B cell (primary cell): ENCODE data around the gene CNNM4. TPM values are rescaled to one million over a fixed set of nuclear protein-coding genes. Genes with fewer than 3 reads are reported as not detected.

Source experiments
- ATAC-seq: fragments of 200-7000 bp; cut with Tn5 transposase; one replicate; pipeline ENCODE4 v1.10.0; 2021; ENCODE audit warnings: low read depth, mild to moderate bottlenecking, moderate number of reproducible peaks, moderate library complexity
- CTCF ChIA-PET: fragments of 350-600 bp; sonication (Branson Sonifier 250); formaldehyde crosslinking; loops from one replicate; lab custom pipeline; 2021; ENCODE audit warnings: antibody characterized with exemption, inconsistent platforms; lab: Charles Lee
- POLR2A ChIA-PET: fragments of 350-600 bp; sonication (Branson Sonifier 250); formaldehyde crosslinking; loops from one replicate; lab custom pipeline; 2021; ENCODE audit warnings: antibody characterized with exemption; lab: Charles Lee
- DNase-seq: peaks from one replicate; pipeline ENCODE4 v3.0.0; 2013
- H2AFZ ChIP-seq: 2 replicates; pipeline ENCODE4 v1.6.1; 2012; ENCODE audit warnings: mild to moderate bottlenecking, low read depth, low read length; ENCODE audit not compliant: insufficient read depth, poor library complexity, severe bottlenecking
- H3K27ac ChIP-seq, 2 donors: 1 replicate in 1 of 2; 2 replicates in 1 of 2; pipeline ENCODE4 v1.5.1; 2012 to 2013; ENCODE audit warnings: low read length in 2 of 2, mild to moderate bottlenecking in 2 of 2, moderate library complexity in 1 of 2
- H3K27me3 ChIP-seq, 4 experiments: fragments of 200-600 bp in 1 of 4; sonication (generic) in 1 of 4; replicated peaks in 1 of 4; 1 replicate in 2 of 4; 2 replicates in 2 of 4; pipeline versions ENCODE4 v1.6.1 to v1.7.0; 2013 to 2016; ENCODE audit warnings: low read length in 3 of 4, mild to moderate bottlenecking in 2 of 4, mixed read lengths in 1 of 4, moderate library complexity in 1 of 4; ENCODE audit not compliant: insufficient read depth in 4 of 4, control insufficient read depth in 3 of 4; ENCODE audit errors: control extremely low read depth in 1 of 4
- H3K36me3 ChIP-seq, 2 experiments: replicated peaks in 1 of 2; 1 replicate in 1 of 2; 2 replicates in 1 of 2; pipeline versions ENCODE4 v1.6.1 to v1.7.1; 2013; ENCODE audit warnings: low read length in 1 of 2; ENCODE audit not compliant: insufficient read depth in 2 of 2, control insufficient read depth in 1 of 2; ENCODE audit errors: control extremely low read depth in 1 of 2, extremely low read depth in 1 of 2
- H3K4me1 ChIP-seq, 2 donors: fragments of 200-600 bp in 1 of 2; sonication (generic) in 1 of 2; 1 replicate in 1 of 2; 2 replicates in 1 of 2; pipeline versions ENCODE4 v1.5.1 to v1.6.1; 2013 to 2017; ENCODE audit warnings: low read length in 2 of 2; ENCODE audit not compliant: control insufficient read depth in 2 of 2, insufficient read depth in 2 of 2
- H3K4me2 ChIP-seq: replicated peaks from 2 replicates; pipeline ENCODE3; 2012; ENCODE audit warnings: mild to moderate bottlenecking, low read depth, low read length; ENCODE audit not compliant: poor library complexity, severe bottlenecking
- H3K4me3 ChIP-seq, 5 experiments: fragments of 200-600 bp in 1 of 5; sonication (generic) in 1 of 5; 1 replicate in 3 of 5; 2 replicates in 2 of 5; pipeline versions ENCODE4 v1.5.1 to v1.7.0; 2011 to 2016; ENCODE audit warnings: low read length in 4 of 5, mild to moderate bottlenecking in 4 of 5, low read depth in 2 of 5, control low read depth in 1 of 5, moderate library complexity in 1 of 5; ENCODE audit not compliant: insufficient read depth in 1 of 5; ENCODE audit errors: control extremely low read depth in 1 of 5, extremely low read depth in 1 of 5
- H3K79me2 ChIP-seq: fragments of 200-600 bp; sonication (generic); one replicate; pipeline ENCODE4 v1.6.0; 2016; ENCODE audit warnings: low read length; ENCODE audit not compliant: control insufficient read depth, insufficient read depth
- H3K9ac ChIP-seq: fragments of 200-600 bp; sonication (generic); 2 replicates; pipeline ENCODE4 v1.6.1; 2017; ENCODE audit warnings: mild to moderate bottlenecking, low read length, moderate library complexity
- H3K9me3 ChIP-seq, 3 donors: one replicate each; pipeline versions ENCODE4 v1.6.1 to v1.7.1; 2013; ENCODE audit warnings: low read length in 2 of 3; ENCODE audit not compliant: control insufficient read depth in 2 of 3, insufficient read depth in 1 of 3; ENCODE audit errors: control extremely low read depth in 1 of 3
- H4K20me1 ChIP-seq: 2 replicates; pipeline ENCODE4 v1.6.0; 2012; ENCODE audit warnings: mild to moderate bottlenecking, low read length; ENCODE audit not compliant: insufficient read depth, control insufficient read depth, poor library complexity, severe bottlenecking
- H3K27ac Mint-ChIP-seq: one replicate; pipeline ENCODE4 v1.8.0; 2021; ENCODE audit warnings: mixed read lengths
- H3K27me3 Mint-ChIP-seq: one replicate; pipeline ENCODE4 v1.8.0; 2021; ENCODE audit warnings: mixed read lengths
- H3K4me1 Mint-ChIP-seq: one replicate; pipeline ENCODE4 v1.8.0; 2021; ENCODE audit warnings: mixed read lengths
- H3K4me3 Mint-ChIP-seq: one replicate; pipeline ENCODE4 v1.8.0; 2021; ENCODE audit warnings: mixed read lengths
- H3K9me3 Mint-ChIP-seq: one replicate; pipeline ENCODE4 v1.8.0; 2022; ENCODE audit warnings: mixed read lengths; ENCODE audit not compliant: insufficient read depth
- CTCF ChIP-seq: fragments of 200-600 bp; IDR thresholded peaks from one replicate; pipeline ENCODE4 v1.8.0; 2022; ENCODE audit warnings: antibody characterized with exemption, mild to moderate bottlenecking
- EZH2 ChIP-seq: IDR thresholded peaks from 2 replicates; pipeline ENCODE4 v1.6.1; 2012; ENCODE audit warnings: borderline replicate concordance, low read depth, mild to moderate bottlenecking, moderate library complexity, low read length; ENCODE audit not compliant: insufficient read depth, poor library complexity, severe bottlenecking
- WGBS: methylation state at CpG from one replicate; pipeline ENCODE4 v1.1.5; 2013; ENCODE audit warnings: missing lambda C conversion rate; ENCODE audit not compliant: insufficient coverage; 5-methylcytosine and 5-hydroxymethylcytosine counted together
- intact Hi-C: fragments of 100-400 bp; cut with micrococcal nuclease; formaldehyde crosslinking; loops from one replicate; pipeline ENCODE4 v1.10.0; 2022
- polyA plus RNA-seq: library from polyadenylated mRNA; depleted of rRNA; stranded (reverse); fragments of >200 nt; gene quantifications from 2 replicates; pipeline ENCODE4 v1.2.3, GENCODE V29; 2012
- total RNA-seq, 2 donors: library from RNA; stranded (reverse); fragments of 120-200 nt in 1 of 2; gene quantifications; 1 replicate in 1 of 2; 2 replicates in 1 of 2; pipeline versions ENCODE4 v1.2.3 to v1.2.4, GENCODE V29; 2013 to 2022

The CNNM4 gene
- total and polyA plus RNA-seq, 2 donors (not counting 1 experiment from before 2014, with no cell fraction given): 15.1 to 24.0 TPM

- Histone ChIP-seq H3K9ac (no peak overlapping the region), H3K4me2 (peak overlapping the region; percentile 49), H3K27me3 (no peaks in the 10 kb centered on the region), H3K4me1 (peaks cover 25 to 30% of the 10 kb centered on the region in 2 donors), H4K20me1 (no peaks in the 10 kb centered on the region), H3K4me3 (no peak overlapping the region), H3K27ac (no peak overlapping the region), H3K79me2 (peaks cover 5% of the 10 kb centered on the region), H3K9me3 (peaks cover 0 to 3% (median 0%) of the 10 kb centered on the region in 3 donors), H3K36me3 (peaks cover 0 to 37% of the 10 kb centered on the region in 2 experiments), H2AFZ (peak overlapping the region; percentile 64)
- Mint-ChIP-seq H3K27me3 (no peaks in the 10 kb centered on the region), H3K4me3 (no peak overlapping the region), H3K27ac (no peak overlapping the region), H3K4me1 (peaks cover 4% of the 10 kb centered on the region), H3K9me3 (no peaks in the 10 kb centered on the region)
- peak; percentile 98 for ATAC-seq
- 37% methylated on average over 15 of the region's 15 CpGs for WGBS
- ChIA-PET CTCF (interaction anchor here (0.7 to 3.8 kb wide), 18 partner anchors 13 to 394 kb away, joined by 3 to 45 read pairs (median 4); partner anchors contain the start of genes ANKRD23, ANKRD39, CNNM3 and CNNM4), POLR2A (interaction anchor here (1.1 to 1.9 kb wide), 3 partner anchors 15 to 311 kb away, joined by 3 to 5 read pairs (median 4); partner anchors contain the start of genes ANKRD36 and CNNM3)
- TF ChIP-seq CTCF: peak; percentile 94
- no peak for TF ChIP-seq EZH2
- peak; percentile 80 for DNase-seq
- intact Hi-C loops: loop anchor here (1.0 to 5.0 kb wide), 4 partner anchors 14 to 164 kb away; partner anchors contain the start of genes KANSL3 and LMAN2L
Observed at GRCh38 chr2:96801005-96801785, 40.5 kb downstream of the CNNM4 start.
